ENCODE data around the gene VWC2.

The VWC2 gene

GRCh38 chr7:49783446-49783845 is 10.0 kb downstream of the VWC2 start:
- no peak for DNase-seq (ENCODE audit: low read depth)

- DNase-seq (ENCODE audit: low read depth), result no peak
Measured at GRCh38 chr7:49787980-49788379, 14.5 kb downstream of the VWC2 start.

- no peak for DNase-seq (ENCODE audit: low read depth)
Measured at GRCh38 chr7:49788455-49789059, 15.1 kb downstream of the VWC2 start.

- no peak for DNase-seq (ENCODE audit: low read depth)
Measured at GRCh38 chr7:49789736-49790135, 16.3 kb downstream of the VWC2 start.

GRCh38 chr7:49790209-49790608 is 16.8 kb downstream of the VWC2 start:
- no peak for DNase-seq (ENCODE audit: low read depth)

- DNase-seq (ENCODE audit: low read depth), result no peak
Measured at GRCh38 chr7:49791088-49791741, 17.8 kb downstream of the VWC2 start.

GRCh38 chr7:49797987-49798660 is 24.7 kb downstream of the VWC2 start:
- no peak for DNase-seq (ENCODE audit: low read depth)

GRCh38 chr7:49800031-49800430 is 26.6 kb downstream of the VWC2 start:
- no peak for DNase-seq (ENCODE audit: low read depth)

GRCh38 chr7:49802600-49802999 is 29.2 kb downstream of the VWC2 start:
- no peak for DNase-seq (ENCODE audit: low read depth)

GRCh38 chr7:49803812-49804211 is 30.4 kb downstream of the VWC2 start:
- no peak for DNase-seq (ENCODE audit: low read depth)

GRCh38 chr7:49805371-49806007 is 32.1 kb downstream of the VWC2 start:
- DNase-seq (ENCODE audit: low read depth), result no peak

GRCh38 chr7:49812534-49812933 is 39.1 kb downstream of the VWC2 start:
- no peak for DNase-seq (ENCODE audit: low read depth)

GRCh38 chr7:49817279-49817678 is 43.8 kb downstream of the VWC2 start:
- DNase-seq (ENCODE audit: low read depth), result no peak

- no peak for DNase-seq (ENCODE audit: low read depth)
Measured at GRCh38 chr7:49821181-49821580, 47.7 kb downstream of the VWC2 start.

- no peak for DNase-seq (ENCODE audit: low read depth)
Measured at GRCh38 chr7:49822856-49823255, 49.4 kb downstream of the VWC2 start.

GRCh38 chr7:49823566-49823965 is 50.1 kb downstream of the VWC2 start:
- no peak for DNase-seq (ENCODE audit: low read depth)

- DNase-seq (ENCODE audit: low read depth), result no peak
Measured at GRCh38 chr7:49839863-49840645, 66.6 kb downstream of the VWC2 start.

GRCh38 chr7:49840751-49841405 is 67.4 kb downstream of the VWC2 start:
- no peak for DNase-seq (ENCODE audit: low read depth)

GRCh38 chr7:49845626-49846025 is 72.2 kb downstream of the VWC2 start:
- no peak for DNase-seq (ENCODE audit: low read depth)

GRCh38 chr7:49848211-49848841 is 74.9 kb downstream of the VWC2 start:
- DNase-seq (ENCODE audit: low read depth), result no peak

GRCh38 chr7:49850921-49851613 is 77.6 kb downstream of the VWC2 start:
- no peak for DNase-seq (ENCODE audit: low read depth)
